OCI-LY1 (cell line): ENCODE results near the gene GRID2.

Experiments
- H2AFZ ChIP-seq: fragments of 200-600 bp; sonication (generic), shearing (Covaris generic); 2 replicates; pipeline ENCODE4 v1.6.0; 2014; ENCODE audit warnings: antibody characterized with exemption, mild to moderate bottlenecking, low read length
- H3F3A ChIP-seq: fragments of 200-600 bp; sonication (generic), shearing (Covaris generic); 2 replicates; pipeline ENCODE4 v1.6.0; 2014; ENCODE audit warnings: mild to moderate bottlenecking, antibody characterized with exemption, low read length, moderate library complexity; ENCODE audit not compliant: insufficient read depth
- H3K27ac ChIP-seq: fragments of 200-600 bp; sonication (generic); 2 replicates; pipeline ENCODE4 v1.5.1; 2014; ENCODE audit warnings: low read length, mixed run types, mild to moderate bottlenecking, low read depth; ENCODE audit not compliant: poor library complexity, severe bottlenecking
- H3K27me3 ChIP-seq: fragments of 200-600 bp; sonication (generic); 2 replicates; pipeline ENCODE4 v1.6.0; 2014; ENCODE audit warnings: antibody characterized with exemption, mild to moderate bottlenecking, low read length, moderate library complexity; ENCODE audit not compliant: insufficient read depth
- H3K36me3 ChIP-seq: fragments of 200-600 bp; sonication (generic); 2 replicates; pipeline ENCODE4 v1.6.1; 2014; ENCODE audit warnings: mild to moderate bottlenecking, antibody characterized with exemption, low read length, moderate library complexity, mixed read lengths; ENCODE audit not compliant: insufficient read depth
- H3K4me1 ChIP-seq: fragments of 200-600 bp; sonication (generic); 2 replicates; pipeline ENCODE4 v1.5.1; 2014; ENCODE audit warnings: mild to moderate bottlenecking, low read length, moderate library complexity; ENCODE audit not compliant: insufficient read depth, severe bottlenecking
- H3K4me2 ChIP-seq: fragments of 200-600 bp; sonication (generic), shearing (Covaris generic); 2 replicates; pipeline ENCODE4 v1.6.1; 2014; ENCODE audit warnings: low read length
- H3K4me3 ChIP-seq: fragments of 200-600 bp; sonication (generic); 2 replicates; pipeline ENCODE4 v1.5.1; 2014; ENCODE audit warnings: low read length, low read depth, mild to moderate bottlenecking, mixed read lengths; ENCODE audit not compliant: poor library complexity, severe bottlenecking
- H3K79me2 ChIP-seq: fragments of 200-600 bp; shearing (Covaris generic); 2 replicates; pipeline ENCODE4 v1.6.1; 2016; ENCODE audit warnings: mixed run types, low read length, mixed read lengths; ENCODE audit not compliant: insufficient read depth
- H3K9ac ChIP-seq: fragments of 200-600 bp; sonication (generic), shearing (Covaris generic); 2 replicates; pipeline ENCODE4 v1.6.1; 2014; ENCODE audit warnings: mild to moderate bottlenecking, low read length, mixed read lengths
- H3K9me2 ChIP-seq: fragments of 200-600 bp; sonication (generic), shearing (Covaris generic); 2 replicates; pipeline ENCODE4 v1.6.1; 2014; ENCODE audit warnings: low read depth, mild to moderate bottlenecking, low read length, mixed read lengths
- H3K9me3 ChIP-seq: fragments of 200-600 bp; shearing (Covaris generic); 2 replicates; pipeline ENCODE4 v1.6.1; 2014; ENCODE audit warnings: low read length, mixed read lengths
- H4K20me1 ChIP-seq: fragments of 200-600 bp; sonication (generic), shearing (Covaris generic); 2 replicates; pipeline ENCODE4 v1.6.0; 2016; ENCODE audit warnings: mild to moderate bottlenecking, low read length; ENCODE audit not compliant: insufficient read depth
- CTCF ChIP-seq: fragments of 200-600 bp; sonication (generic), shearing (Covaris generic); IDR thresholded peaks from 2 replicates; pipeline ENCODE4 v1.5.1; 2017; ENCODE audit warnings: mild to moderate bottlenecking, antibody characterized with exemption, low read length, moderate library complexity, mixed read lengths
- EZH2 ChIP-seq: fragments of 200-600 bp; sonication (generic), shearing (Covaris generic); IDR thresholded peaks from 2 replicates; pipeline ENCODE4 v1.8.0; 2017; ENCODE audit warnings: borderline replicate concordance, mixed run types, mild to moderate bottlenecking, antibody characterized with exemption, low read length, moderate library complexity, mixed read lengths

The GRID2 gene

GRCh38 chr4:92953462-92953861 lies 649.7 kb downstream of the GRID2 start:
- TF ChIP-seq EZH2 (no peak), CTCF (no peak)
- H3K4me1 ChIP-seq = no peaks in the 10 kb centered on the region

GRCh38 chr4:92961881-92962280 lies 658.1 kb downstream of the GRID2 start:
- no peak overlapping the region for H3K27ac ChIP-seq
- H4K20me1 ChIP-seq = no peaks in the 10 kb centered on the region
- H3K36me3 ChIP-seq = no peaks in the 10 kb centered on the region
- H3F3A ChIP-seq = no peaks in the 10 kb centered on the region
- no peak overlapping the region for H3K4me3 ChIP-seq
- no peak for TF ChIP-seq CTCF
- H3K27me3 ChIP-seq = no peaks in the 10 kb centered on the region
- no peaks in the 10 kb centered on the region for H3K9me3 ChIP-seq
- H3K4me1 ChIP-seq = no peaks in the 10 kb centered on the region
- no peak overlapping the region for H3K9ac ChIP-seq
- H2AFZ ChIP-seq = no peak overlapping the region
- H3K4me2 ChIP-seq = no peak overlapping the region
- H3K79me2 ChIP-seq = no peaks in the 10 kb centered on the region
- H3K9me2 ChIP-seq = no peaks in the 10 kb centered on the region

More at GRCh38 chr4:92953462-92953861, 649.7 kb downstream of the GRID2 start:
- Histone ChIP-seq H2AFZ (no peak overlapping the region), H3K4me3 (no peak overlapping the region), H3K36me3 (no peaks in the 10 kb centered on the region), H4K20me1 (no peaks in the 10 kb centered on the region), H3K9ac (no peak overlapping the region), H3K9me3 (no peaks in the 10 kb centered on the region), H3K4me2 (no peak overlapping the region), H3K27ac (no peak overlapping the region), H3K9me2 (no peaks in the 10 kb centered on the region), H3K79me2 (no peaks in the 10 kb centered on the region), H3K27me3 (no peaks in the 10 kb centered on the region), H3F3A (no peaks in the 10 kb centered on the region)

- H4K20me1 ChIP-seq = no peaks in the 10 kb centered on the region
- no peak overlapping the region for H3K27ac ChIP-seq
- H3K9me3 ChIP-seq = no peaks in the 10 kb centered on the region
- TF ChIP-seq EZH2 (no peak), CTCF (no peak)
- H3K27me3 ChIP-seq = no peaks in the 10 kb centered on the region
- H3K9me2 ChIP-seq = no peaks in the 10 kb centered on the region
- no peaks in the 10 kb centered on the region for H3K79me2 ChIP-seq
- no peaks in the 10 kb centered on the region for H3K36me3 ChIP-seq
- H3K9ac ChIP-seq = no peak overlapping the region
- no peaks in the 10 kb centered on the region for H3K4me1 ChIP-seq
- H3K4me2 ChIP-seq = no peak overlapping the region
- no peak overlapping the region for H2AFZ ChIP-seq
- no peaks in the 10 kb centered on the region for H3F3A ChIP-seq
- H3K4me3 ChIP-seq = no peak overlapping the region
Observed at GRCh38 chr4:92962831-92963230, 659.1 kb downstream of the GRID2 start.
